IMR-90 (cell line): ENCODE results near the gene TTYH3. TPM values are rescaled to one million over a fixed set of nuclear protein-coding genes. Genes with fewer than 3 reads are reported as not detected.

Source experiments
- ATAC-seq: fragments of 200-7000 bp; cut with Tn5 transposase; 2 replicates; pipeline ENCODE4 v1.9.1; 2020; ENCODE audit warnings: low read depth, mild to moderate bottlenecking, moderate library complexity
- BruUV-seq: library from RNA; stranded (reverse); fragments of 400-500 nt; replicated peaks from 2 replicates; lab custom pipeline; 2021; lab: Mats Ljungman, UMichigan
- CTCF ChIA-PET: fragments of 300-600 bp; formaldehyde crosslinking; extraction: SDS; loops from one replicate; lab custom pipeline; 2021; ENCODE audit warnings: antibody characterized with exemption; lab: Yijun Ruan, JAX
- POLR2A ChIA-PET: fragments of 300-600 bp; sonication (Branson Sonifier 250); formaldehyde crosslinking; loops from one replicate; lab custom pipeline; 2022; ENCODE audit warnings: antibody characterized with exemption; ENCODE audit not compliant: unreplicated experiment; lab: Charles Lee
- DNase-seq: peaks from one replicate; pipeline ENCODE4 v3.0.0; 2013
- H2AFZ ChIP-seq: replicated peaks from 2 replicates; pipeline ENCODE3; 2013; ENCODE audit warnings: low read length, mild to moderate bottlenecking; ENCODE audit not compliant: poor library complexity
- H2AK5ac ChIP-seq: 2 replicates; pipeline ENCODE4 v1.6.1; 2013; ENCODE audit warnings: low read depth, low read length, inconsistent platforms
- H2AK9ac ChIP-seq: replicated peaks from 2 replicates; pipeline ENCODE3; 2013; ENCODE audit warnings: mild to moderate bottlenecking, low read depth, low read length, moderate library complexity; ENCODE audit not compliant: poor library complexity
- H2BK120ac ChIP-seq: 2 replicates; pipeline ENCODE4 v1.6.1; 2013; ENCODE audit warnings: low read depth, low read length, inconsistent platforms
- H2BK15ac ChIP-seq: 3 replicates; pipeline ENCODE4 v1.6.1; 2013; ENCODE audit warnings: low read depth, low read length, inconsistent platforms
- H2BK20ac ChIP-seq: 2 replicates; pipeline ENCODE4 v1.6.1; 2013; ENCODE audit warnings: low read depth, mild to moderate bottlenecking, inconsistent platforms, low read length, moderate library complexity
- H2BK5ac ChIP-seq: 2 replicates; pipeline ENCODE4 v1.6.1; 2013; ENCODE audit warnings: mild to moderate bottlenecking, low read depth, low read length, inconsistent platforms; ENCODE audit not compliant: poor library complexity, severe bottlenecking
- H3K14ac ChIP-seq: replicated peaks from 2 replicates; pipeline ENCODE4 v1.6.1; 2013; ENCODE audit warnings: low read depth, low read length, inconsistent platforms
- H3K18ac ChIP-seq: 2 replicates; pipeline ENCODE4 v1.6.1; 2013; ENCODE audit warnings: low read depth, low read length, control low read depth
- H3K23ac ChIP-seq: 2 replicates; pipeline ENCODE4 v1.6.1; 2013; ENCODE audit warnings: low read depth, low read length, inconsistent platforms
- H3K27ac ChIP-seq: 2 replicates; pipeline ENCODE4 v1.5.1; 2013; ENCODE audit warnings: mild to moderate bottlenecking, control low read depth, low read length; ENCODE audit not compliant: insufficient read depth
- H3K27me3 ChIP-seq: 2 replicates; pipeline ENCODE4 v1.6.1; 2013; ENCODE audit warnings: low read length; ENCODE audit not compliant: control insufficient read depth, insufficient read depth
- H3K36me3 ChIP-seq: 2 replicates; pipeline ENCODE4 v1.6.1; 2013; ENCODE audit warnings: low read length, mixed read lengths; ENCODE audit not compliant: control insufficient read depth, insufficient read depth
- H3K4ac ChIP-seq: 2 replicates; pipeline ENCODE4 v1.6.1; 2013; ENCODE audit warnings: low read depth, low read length, inconsistent platforms
- H3K4me1 ChIP-seq: 2 replicates; pipeline ENCODE4 v1.6.1; 2013; ENCODE audit warnings: low read length, mixed read lengths; ENCODE audit not compliant: control insufficient read depth, insufficient read depth
- H3K4me2 ChIP-seq: 2 replicates; pipeline ENCODE4 v1.6.1; 2013; ENCODE audit warnings: low read depth, mild to moderate bottlenecking, control low read depth, low read length, moderate library complexity
- H3K4me3 ChIP-seq: 2 replicates; pipeline ENCODE4 v1.5.1; 2013; ENCODE audit warnings: low read depth, mild to moderate bottlenecking, control low read depth, low read length, moderate library complexity; ENCODE audit not compliant: insufficient read depth
- H3K56ac ChIP-seq: 2 replicates; pipeline ENCODE4 v1.6.1; 2013; ENCODE audit warnings: low read length, inconsistent platforms; ENCODE audit not compliant: insufficient read depth; ENCODE audit errors: extremely low read depth
- H3K79me1 ChIP-seq, 2 experiments: 2 replicates each; pipeline ENCODE4 v1.6.1; 2013; ENCODE audit warnings: low read length in 2 of 2, inconsistent platforms in 1 of 2, low read depth in 1 of 2
- H3K9ac ChIP-seq: 2 replicates; pipeline ENCODE4 v1.6.1; 2013; ENCODE audit warnings: low read depth, low read length, control low read depth
- H3K9me1 ChIP-seq: 2 replicates; pipeline ENCODE4 v1.6.1; 2013; ENCODE audit warnings: low read length, inconsistent platforms; ENCODE audit not compliant: insufficient read depth
- H3K9me3 ChIP-seq: 2 replicates; pipeline ENCODE4 v1.6.1; 2013; ENCODE audit warnings: low read length; ENCODE audit not compliant: control insufficient read depth, insufficient read depth
- H4K20me1 ChIP-seq: 2 replicates; pipeline ENCODE4 v1.6.1; 2013; ENCODE audit warnings: low read length, inconsistent platforms; ENCODE audit not compliant: insufficient read depth
- H4K5ac ChIP-seq: 2 replicates; pipeline ENCODE4 v1.6.1; 2013; ENCODE audit warnings: mild to moderate bottlenecking, low read depth, low read length, control low read depth
- H4K8ac ChIP-seq, 2 experiments: 2 replicates each; pipeline ENCODE4 v1.6.1; 2013; ENCODE audit warnings: low read depth in 2 of 2, low read length in 2 of 2, control low read depth in 1 of 2, inconsistent platforms in 1 of 2
- H4K91ac ChIP-seq: 2 replicates; pipeline ENCODE4 v1.6.1; 2013; ENCODE audit warnings: low read depth, low read length, inconsistent platforms; ENCODE audit not compliant: insufficient read depth
- MAZ ChIP-seq: IDR thresholded peaks from 2 replicates; pipeline ENCODE4 v1.6.1; 2012; ENCODE audit warnings: low read depth, mild to moderate bottlenecking, low read length, improper control_type of control experiment, moderate library complexity, borderline replicate concordance
- POLR2A ChIP-seq: IDR thresholded peaks from 2 replicates; pipeline ENCODE4 v1.6.1; 2012; ENCODE audit warnings: mild to moderate bottlenecking, low read depth, low read length
- RAD21 ChIP-seq: IDR thresholded peaks from 2 replicates; pipeline ENCODE4 v1.6.1; 2012; ENCODE audit warnings: low read length, improper control_type of control experiment
- WGBS, 2 experiments: methylation state at CpG; one replicate each; pipeline versions ENCODE4 v1.1.5 to v1.1.7; 2013; ENCODE audit warnings: missing lambda C conversion rate in 2 of 2; ENCODE audit not compliant: insufficient read length in 1 of 2; ENCODE audit errors: extremely low coverage in 2 of 2; 5-methylcytosine and 5-hydroxymethylcytosine counted together
- dilution Hi-C: fragments of 300-500 bp; cut with HindIII; formaldehyde crosslinking; loops from one replicate; pipeline ENCODE4 v1.14.3; 2018; ENCODE audit warnings: low sequenced_read_pairs; ENCODE audit not compliant: unreplicated experiment
- in situ Hi-C: fragments of 300-500 bp; cut with MboI; formaldehyde crosslinking; loops from 3 replicates; pipeline ENCODE4 v1.14.3; 2019; ENCODE audit warnings: low sequenced_read_pairs, inconsistent platforms, mixed read lengths
- intact Hi-C: fragments of 100-400 bp; cut with micrococcal nuclease; formaldehyde crosslinking; loops from 2 replicates; pipeline ENCODE4 v1.10.0; 2022
- polyA plus RNA-seq, 3 experiments: library from polyadenylated mRNA; depleted of rRNA; stranded (reverse); fragments of >200 nt; gene quantifications; 2 replicates each; pipeline ENCODE4 v1.2.3, GENCODE V29; 2012; ENCODE audit warnings: low replicate concordance in 1 of 3
- total RNA-seq: library from RNA; depleted of rRNA; stranded (reverse); fragments of >200 nt; gene quantifications from 2 replicates; pipeline ENCODE4 v1.2.3, GENCODE V29; 2012; rRNA removed

Gene TTYH3
- total and polyA plus RNA-seq, 2 of the 4 experiments (the other 2 are of a cell fraction), result 5.6 to 82.6 TPM

DNA sequence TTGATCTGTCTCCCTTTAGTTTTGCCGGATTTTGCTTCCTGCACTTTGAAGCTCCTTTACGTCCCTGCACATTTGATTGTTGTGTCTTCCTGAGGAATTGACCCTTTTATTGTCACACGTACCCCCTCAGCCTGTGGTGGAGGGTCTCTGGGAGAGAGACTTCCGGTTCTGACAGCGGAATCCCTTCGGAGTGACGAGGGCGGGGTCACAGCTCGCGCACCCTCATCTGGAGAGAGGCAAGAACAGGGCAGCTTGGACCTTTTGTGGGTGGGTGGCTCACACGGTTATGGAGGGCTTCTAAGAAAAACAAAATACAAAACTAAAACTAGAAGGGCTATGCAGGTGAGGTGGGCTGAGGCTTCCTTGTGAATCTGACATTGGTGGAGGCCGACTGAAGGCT is 82.2 kb downstream of the TTYH3 start:
- H3K18ac ChIP-seq, result no peak overlapping the region
- no peak overlapping the region for H3K56ac ChIP-seq
- H3K23ac ChIP-seq, result no peak overlapping the region
- intact Hi-C loops (no loop called here), dilution Hi-C loops (no loop called here), in situ Hi-C loops (no loop called here)
- no peak for TF ChIP-seq RAD21
- TF ChIP-seq MAZ, result no peak
- no peak for TF ChIP-seq POLR2A
- no peak overlapping the region for H2BK15ac ChIP-seq
- no TSS peak for BruUV-seq
- H3K4me1 ChIP-seq, result peaks cover 11% of the 10 kb centered on the region; the same call in 1 of the 2 replicates
- no peak overlapping the region for H4K91ac ChIP-seq
- no peaks in the 10 kb centered on the region for H3K27me3 ChIP-seq
- no peak overlapping the region for H3K27ac ChIP-seq
- no peak overlapping the region for H3K4me3 ChIP-seq
- ChIA-PET POLR2A (no interaction called here), CTCF (no interaction called here)
- no peak overlapping the region for H3K14ac ChIP-seq
- H3K9me1 ChIP-seq, result peaks cover 12% of the 10 kb centered on the region
- no peak overlapping the region for H2BK120ac ChIP-seq
- no peak overlapping the region for H3K9ac ChIP-seq
- no peak overlapping the region for H2BK5ac ChIP-seq
- 100% methylated on average over 3 of the region's 12 CpGs; no CpG with 5 or more reads in 1 of the 2 experiments for WGBS, 2 experiments
- no peak overlapping the region for H4K8ac ChIP-seq
- no peak overlapping the region for H3K4ac ChIP-seq
- peaks cover 0 to 18% of the 10 kb centered on the region in 2 experiments; a peak in 3 of 4 replicates for H3K79me1 ChIP-seq
- no peak overlapping the region for H4K5ac ChIP-seq
- peak overlapping the region; percentile 15 for H2AK9ac ChIP-seq
- H3K4me2 ChIP-seq, result no peak overlapping the region
- peaks cover 4% of the 10 kb centered on the region; the same call in 1 of the 2 replicates for H3K9me3 ChIP-seq
- ATAC-seq, result no peak
- no peak for DNase-seq
- no peak overlapping the region for H2AFZ ChIP-seq
- peaks cover 14% of the 10 kb centered on the region for H3K36me3 ChIP-seq
- H2AK5ac ChIP-seq, result no peak overlapping the region
- H4K20me1 ChIP-seq, result no peaks in the 10 kb centered on the region; the same call in 1 of the 2 replicates
- H2BK20ac ChIP-seq, result no peak overlapping the region

Other genes with a start within 250 kb of the TTYH3 start
- 3.8 and 4.7 TPM in 2 replicates for gene CHST12, start 228.4 kb upstream of the TTYH3 start, total RNA-seq
- 27.0 and 31.6 TPM in 2 replicates for gene CHST12, start 228.4 kb upstream of the TTYH3 start, polyA plus RNA-seq (2012; rRNA removed)
- gene GRIFIN, start 155.6 kb upstream of the TTYH3 start, total RNA-seq, result not detected in 2 replicates
- not detected in 2 replicates for gene GRIFIN, start 155.6 kb upstream of the TTYH3 start, polyA plus RNA-seq (2012; rRNA removed)
- gene LFNG, start 112.2 kb upstream of the TTYH3 start, total RNA-seq, result 1.4 and 1.8 TPM in 2 replicates
- gene LFNG, start 112.2 kb upstream of the TTYH3 start, polyA plus RNA-seq (2012; rRNA removed), result 5.1 and 5.3 TPM in 2 replicates
- 5.8 and 6.8 TPM in 2 replicates for gene BRAT1, start 76.5 kb upstream of the TTYH3 start, total RNA-seq
- 21.9 and 27.5 TPM in 2 replicates for gene BRAT1, start 76.5 kb upstream of the TTYH3 start, polyA plus RNA-seq (2012; rRNA removed)
- gene IQCE, start 73.0 kb upstream of the TTYH3 start, total RNA-seq, result 5.0 and 6.7 TPM in 2 replicates
- gene IQCE, start 73.0 kb upstream of the TTYH3 start, polyA plus RNA-seq (2012; rRNA removed), result 6.3 and 8.1 TPM in 2 replicates
- 0.54 and 0.83 TPM in 2 replicates for gene AMZ1, start 56.2 kb downstream of the TTYH3 start, total RNA-seq
- gene AMZ1, start 56.2 kb downstream of the TTYH3 start, polyA plus RNA-seq (2012; rRNA removed), result 1.6 and 2.7 TPM in 2 replicates
- gene GNA12, start 212.3 kb downstream of the TTYH3 start, total RNA-seq, result 14.3 and 14.4 TPM in 2 replicates
- 89.0 and 93.9 TPM in 2 replicates for gene GNA12, start 212.3 kb downstream of the TTYH3 start, polyA plus RNA-seq (2012; rRNA removed)